Endothelial cell of umbilical vein (primary cell): Measurements from ENCODE around the gene TMEM94.

ENCODE experiments used
- CTCF ChIP-seq, 2 donors: IDR thresholded peaks; 1 replicate in 1 of 2; 2 replicates in 1 of 2; pipeline ENCODE4 v1.5.1; 2011; ENCODE audit warnings: low read length in 2 of 2, mild to moderate bottlenecking in 2 of 2, moderate library complexity in 2 of 2, control low read depth in 1 of 2, inconsistent platforms in 1 of 2, low read depth in 1 of 2; ENCODE audit not compliant: insufficient read depth in 1 of 2; ENCODE audit errors: extremely low read depth in 1 of 2
- EZH2 ChIP-seq: IDR thresholded peaks from 2 replicates; pipeline ENCODE4 v1.6.1; 2012; ENCODE audit warnings: borderline replicate concordance, low read depth, mild to moderate bottlenecking, moderate library complexity, low read length, inconsistent platforms; ENCODE audit not compliant: severe bottlenecking
- FOS ChIP-seq: IDR thresholded peaks from 2 replicates; pipeline ENCODE4 v1.6.1; 2011; ENCODE audit warnings: mild to moderate bottlenecking, low read length, moderate library complexity, borderline replicate concordance; ENCODE audit not compliant: insufficient read depth
- POLR2A ChIP-seq: IDR thresholded peaks from 2 replicates; pipeline ENCODE4 v1.6.1; 2012; ENCODE audit warnings: low read depth, mild to moderate bottlenecking, control low read depth, low read length
- POLR2AphosphoS5 ChIP-seq: IDR thresholded peaks from 2 replicates; pipeline ENCODE4 v1.6.1; 2012; ENCODE audit warnings: low read depth, mild to moderate bottlenecking, control low read depth, low read length, moderate library complexity; ENCODE audit not compliant: insufficient read depth

GRCh38 chr17:75410141-75410540, 46.3 kb upstream of the TMEM94 start:
- TF ChIP-seq CTCF (IDR thresholded peaks at IDR 0.05; ENCODE audit: extremely low read depth in 1 of 2, insufficient read depth in 1 of 2, low read depth in 1 of 2, low read length in 2 of 2) (no peak), POLR2A (no peak), EZH2 (no peak), POLR2AphosphoS5 (no peak), FOS (no peak)
